Endothelial cell of umbilical vein (primary cell): Measurements from ENCODE around the gene PERM1. TPM values are rescaled to one million over a fixed set of nuclear protein-coding genes. Genes with fewer than 3 reads are reported as not detected.

Experiments
- BruUV-seq: library from RNA; stranded (reverse); fragments of 400-500 nt; replicated peaks from 2 replicates; lab custom pipeline; 2021; lab: Mats Ljungman, UMichigan
- CTCF ChIA-PET: fragments of 300-600, 350-600 bp; sonication (Branson Sonifier 250); formaldehyde crosslinking; loops from one replicate; lab custom pipeline; 2021; ENCODE audit warnings: antibody characterized with exemption, inconsistent platforms; lab: Charles Lee
- POLR2A ChIA-PET: fragments of 300-600, 350-600 bp; sonication (Branson Sonifier 250); formaldehyde crosslinking; loops from one replicate; lab custom pipeline; 2021; ENCODE audit warnings: antibody characterized with exemption, inconsistent platforms; lab: Charles Lee
- DNase-seq: peaks from one replicate; pipeline ENCODE4 v3.0.0-alpha.2; 2011; ENCODE audit warnings: low read depth, low spot score
- FAIRE-seq: peaks from 2 replicates; lab custom pipeline; 2011; peaks lifted over from hg19 to GRCh38; lab: Jason Lieb, UNC
- H2AFZ ChIP-seq: 2 replicates; pipeline ENCODE4 v1.6.0; 2012; ENCODE audit warnings: low read depth, low read length, control low read depth, inconsistent platforms
- H3K27ac ChIP-seq: 2 replicates; pipeline ENCODE4 v1.5.1; 2011; ENCODE audit warnings: low read depth, mild to moderate bottlenecking, control low read depth, low read length, moderate library complexity; ENCODE audit not compliant: insufficient read depth
- H3K27me3 ChIP-seq, 2 experiments: 2 replicates each; pipeline versions ENCODE4 v1.6.0 to v1.6.1; 2011; ENCODE audit warnings: low read length in 2 of 2, mixed read lengths in 1 of 2; ENCODE audit not compliant: control insufficient read depth in 2 of 2, insufficient read depth in 2 of 2
- H3K36me3 ChIP-seq, 2 experiments: 2 replicates in 1 of 2; 3 replicates in 1 of 2; pipeline ENCODE4 v1.5.1; 2011; ENCODE audit warnings: low read length in 2 of 2, mild to moderate bottlenecking in 1 of 2, moderate library complexity in 1 of 2; ENCODE audit not compliant: control insufficient read depth in 2 of 2, insufficient read depth in 2 of 2; ENCODE audit errors: extremely low read depth in 1 of 2
- H3K4me1 ChIP-seq: 3 replicates; pipeline ENCODE4 v1.5.1; 2011; ENCODE audit warnings: mild to moderate bottlenecking, low read length; ENCODE audit not compliant: control insufficient read depth, insufficient read depth; ENCODE audit errors: extremely low read depth
- H3K4me2 ChIP-seq: 2 replicates; pipeline ENCODE4 v1.6.1; 2011; ENCODE audit warnings: low read length, control low read depth, mixed read lengths; ENCODE audit not compliant: insufficient read depth
- H3K4me3 ChIP-seq, 3 experiments: fragments of 200-600 bp in 1 of 3; sonication (generic), shearing (Covaris generic) in 1 of 3; replicated peaks in 1 of 3; 2 replicates each; pipeline ENCODE4 v1.5.1; 2011 to 2016; ENCODE audit warnings: control low read depth in 3 of 3, low read length in 3 of 3, mild to moderate bottlenecking in 2 of 3, inconsistent platforms in 1 of 3, low read depth in 1 of 3, moderate library complexity in 1 of 3; ENCODE audit not compliant: insufficient read depth in 1 of 3
- H3K79me2 ChIP-seq: 2 replicates; pipeline ENCODE4 v1.6.0; 2012; ENCODE audit warnings: low read length, inconsistent platforms; ENCODE audit not compliant: control insufficient read depth, insufficient read depth
- H3K9ac ChIP-seq: replicated peaks from 2 replicates; pipeline ENCODE3; 2011; ENCODE audit warnings: low read length, control low read depth; ENCODE audit not compliant: insufficient read depth; ENCODE audit errors: extremely low read depth
- H3K9me1 ChIP-seq: replicated peaks from 3 replicates; pipeline ENCODE4 v1.6.0; 2011; ENCODE audit warnings: mild to moderate bottlenecking, low read length; ENCODE audit not compliant: control insufficient read depth, insufficient read depth; ENCODE audit errors: extremely low read depth
- H3K9me3 ChIP-seq: replicated peaks from 2 replicates; pipeline ENCODE4 v1.5.1; 2012; ENCODE audit warnings: low read length, inconsistent platforms; ENCODE audit not compliant: control insufficient read depth, insufficient read depth
- H4K20me1 ChIP-seq: replicated peaks from 2 replicates; pipeline ENCODE3; 2011; ENCODE audit warnings: mild to moderate bottlenecking, low read length; ENCODE audit not compliant: control insufficient read depth, insufficient read depth; ENCODE audit errors: extremely low read depth
- CTCF ChIP-seq, 2 donors: IDR thresholded peaks; 1 replicate in 1 of 2; 2 replicates in 1 of 2; pipeline ENCODE4 v1.5.1; 2011; ENCODE audit warnings: low read length in 2 of 2, mild to moderate bottlenecking in 2 of 2, moderate library complexity in 2 of 2, control low read depth in 1 of 2, inconsistent platforms in 1 of 2, low read depth in 1 of 2; ENCODE audit not compliant: insufficient read depth in 1 of 2; ENCODE audit errors: extremely low read depth in 1 of 2
- EZH2 ChIP-seq: IDR thresholded peaks from 2 replicates; pipeline ENCODE4 v1.6.1; 2012; ENCODE audit warnings: borderline replicate concordance, low read depth, mild to moderate bottlenecking, moderate library complexity, low read length, inconsistent platforms; ENCODE audit not compliant: severe bottlenecking
- GATA2 ChIP-seq: IDR thresholded peaks from 2 replicates; pipeline ENCODE4 v1.7.0; 2011; ENCODE audit warnings: low read depth, mild to moderate bottlenecking, moderate library complexity, mixed read lengths, low read length; ENCODE audit not compliant: insufficient read length, insufficient read depth
- JUN ChIP-seq: IDR thresholded peaks from 2 replicates; pipeline ENCODE4 v1.6.1; 2011; ENCODE audit warnings: borderline replicate concordance, low read depth; ENCODE audit not compliant: insufficient read length, insufficient read depth
- MAX ChIP-seq: IDR thresholded peaks from 2 replicates; pipeline ENCODE4 v1.6.1; 2011; ENCODE audit not compliant: insufficient read depth, insufficient read length
- MYC ChIP-seq: IDR thresholded peaks from one replicate; pipeline ENCODE4 v1.6.1; 2011; ENCODE audit warnings: mild to moderate bottlenecking, low read depth, low read length
- POLR2A ChIP-seq: IDR thresholded peaks from 2 replicates; pipeline ENCODE4 v1.6.1; 2012; ENCODE audit warnings: low read depth, mild to moderate bottlenecking, control low read depth, low read length
- dilution Hi-C: fragments of 300-500 bp; cut with MboI; formaldehyde crosslinking; loops from one replicate; pipeline ENCODE4 v1.15.0; 2019; ENCODE audit warnings: low sequenced_read_pairs; ENCODE audit not compliant: extremely low pct_ligation_motif_present
- intact Hi-C: fragments of 100-400 bp; cut with micrococcal nuclease; formaldehyde crosslinking; loops from one replicate; pipeline ENCODE4 v1.10.0; 2022
- polyA plus RNA-seq, 4 experiments: library from polyadenylated mRNA; depleted of rRNA in 3 of 4; stranded (reverse) in 3 of 4; unstranded in 1 of 4; fragments of >200 nt; gene quantifications; 2 replicates each; pipeline versions ENCODE4 v1.2.1 to v1.2.3, GENCODE V29; 2011 to 2012; ENCODE audit warnings: missing spikeins in 1 of 4
- total RNA-seq: library from RNA; stranded (reverse); gene quantifications from 2 replicates; pipeline ENCODE4 v1.2.3, GENCODE V29; 2021

PERM1 gene
- total and polyA plus RNA-seq, 2 donors (not counting 3 experiments of a cell fraction or from before 2014, with no cell fraction given): not detected

- H3K4me1 ChIP-seq: peaks cover 5% of the 10 kb centered on the region
- ChIA-PET CTCF (no interaction called here), POLR2A (no interaction called here)
- peaks cover 0 to 54% of the 10 kb centered on the region in 2 experiments for H3K36me3 ChIP-seq
- no peak for TF ChIP-seq MAX
- no peak for TF ChIP-seq GATA2
- TF ChIP-seq EZH2: no peak
- TF ChIP-seq JUN: no peak
- no peak for TF ChIP-seq MYC
- TF ChIP-seq CTCF (IDR thresholded peaks at IDR 0.05; ENCODE audit: extremely low read depth in 1 of 2, insufficient read depth in 1 of 2, low read depth in 1 of 2, low read length in 2 of 2): no peak
- TF ChIP-seq POLR2A: no peak
- DNase-seq: no peak
- H3K4me3 ChIP-seq: no peak overlapping the region
- no peak overlapping the region for H3K4me2 ChIP-seq
- dilution Hi-C loops (no loop called here), intact Hi-C loops (loop anchor here (5.0 kb wide), 1 partner anchor 33 kb away; the partner anchor contains the start of gene SAMD11)
- no peaks in the 10 kb centered on the region for H4K20me1 ChIP-seq
- H3K27me3 ChIP-seq: no peaks in the 10 kb centered on the region
- no peak for FAIRE-seq
- H3K9ac ChIP-seq: no peak overlapping the region
- H3K27ac ChIP-seq: no peak overlapping the region
- BruUV-seq: no TSS peak
- no peaks in the 10 kb centered on the region for H3K9me3 ChIP-seq
- H2AFZ ChIP-seq: no peak overlapping the region
- no peaks in the 10 kb centered on the region for H3K9me1 ChIP-seq
- H3K79me2 ChIP-seq: peaks cover 18% of the 10 kb centered on the region
Measured at GRCh38 chr1:954927-955326, 27.0 kb downstream of the PERM1 start.
